Epithelial cell of proximal tubule (primary cell): Measurements from ENCODE around the gene AAK1. TPM values are rescaled to one million over a fixed set of nuclear protein-coding genes. Genes with fewer than 3 reads are reported as not detected.

Experiments
- DNase-seq: peaks from one replicate; pipeline ENCODE4 v3.0.0-alpha.2; 2011; ENCODE audit warnings: low read depth
- H3K4me3 ChIP-seq: 2 replicates; pipeline ENCODE4 v1.5.1; 2011; ENCODE audit warnings: low read depth, mild to moderate bottlenecking, low read length
- total RNA-seq: library from RNA; depleted of rRNA; stranded (reverse); fragments of >200 nt; gene quantifications from 2 replicates; pipeline ENCODE4 v1.2.3, GENCODE V29; 2015
- TF ChIP-seq, protein P1 (sequence below): conservative IDR thresholded peaks from 2 replicates; pipeline ENCODE4 v1.5.1; 2012; ENCODE audit warnings: low read depth, mild to moderate bottlenecking, low read length

AAK1 gene
- total RNA-seq, 1 donor from 2014 or later: 32.2 TPM

DNA sequence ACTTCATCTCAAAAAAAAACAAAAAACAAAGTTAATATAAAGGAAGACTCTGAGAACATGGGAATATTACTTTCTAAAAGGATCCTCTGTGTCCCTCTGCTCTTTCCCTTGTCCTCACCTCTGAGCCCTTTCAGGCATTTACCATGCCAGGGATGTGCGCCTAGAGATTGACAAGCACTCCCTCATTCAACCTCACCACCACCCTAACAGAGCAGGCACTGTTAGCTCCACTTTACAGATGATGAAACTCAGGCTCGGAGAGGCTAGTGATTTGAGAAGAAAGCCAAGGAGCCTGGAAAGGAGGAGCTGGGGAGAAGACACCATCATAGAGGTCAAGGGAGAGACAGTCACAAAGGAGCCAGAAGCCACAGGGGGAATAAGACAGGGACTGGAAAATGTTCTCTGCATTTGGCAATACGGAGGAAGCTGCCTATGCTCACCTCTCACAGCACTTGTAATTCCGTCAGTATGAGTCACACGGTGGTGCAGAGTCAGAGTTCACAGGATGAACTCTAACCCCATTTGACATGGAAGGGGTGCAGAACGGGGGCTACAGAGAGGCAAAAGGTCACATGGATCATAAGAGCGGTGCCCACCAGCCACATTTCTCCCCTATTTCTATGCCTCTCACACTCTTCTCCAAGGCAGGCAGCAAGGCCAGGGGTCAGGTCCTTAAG is 104.5 kb downstream of the AAK1 start:
- DNase-seq: no peak
- no peak overlapping the region for H3K4me3 ChIP-seq

GRCh38 chr2:69538249-69538648 is 105.3 kb downstream of the AAK1 start:
- TF ChIP-seq, protein P1, sequence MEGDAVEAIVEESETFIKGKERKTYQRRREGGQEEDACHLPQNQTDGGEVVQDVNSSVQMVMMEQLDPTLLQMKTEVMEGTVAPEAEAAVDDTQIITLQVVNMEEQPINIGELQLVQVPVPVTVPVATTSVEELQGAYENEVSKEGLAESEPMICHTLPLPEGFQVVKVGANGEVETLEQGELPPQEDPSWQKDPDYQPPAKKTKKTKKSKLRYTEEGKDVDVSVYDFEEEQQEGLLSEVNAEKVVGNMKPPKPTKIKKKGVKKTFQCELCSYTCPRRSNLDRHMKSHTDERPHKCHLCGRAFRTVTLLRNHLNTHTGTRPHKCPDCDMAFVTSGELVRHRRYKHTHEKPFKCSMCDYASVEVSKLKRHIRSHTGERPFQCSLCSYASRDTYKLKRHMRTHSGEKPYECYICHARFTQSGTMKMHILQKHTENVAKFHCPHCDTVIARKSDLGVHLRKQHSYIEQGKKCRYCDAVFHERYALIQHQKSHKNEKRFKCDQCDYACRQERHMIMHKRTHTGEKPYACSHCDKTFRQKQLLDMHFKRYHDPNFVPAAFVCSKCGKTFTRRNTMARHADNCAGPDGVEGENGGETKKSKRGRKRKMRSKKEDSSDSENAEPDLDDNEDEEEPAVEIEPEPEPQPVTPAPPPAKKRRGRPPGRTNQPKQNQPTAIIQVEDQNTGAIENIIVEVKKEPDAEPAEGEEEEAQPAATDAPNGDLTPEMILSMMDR: no peak
- DNase-seq: no peak
- H3K4me3 ChIP-seq: no peak overlapping the region

More for the DNA sequence above, 104.5 kb downstream of the AAK1 start:
- TF ChIP-seq, protein P1: no peak

- DNase-seq: no peak
- no peak overlapping the region for H3K4me3 ChIP-seq
- TF ChIP-seq, protein P1: no peak
Measured at GRCh38 chr2:69535817-69536241, 107.7 kb downstream of the AAK1 start.

DNA sequence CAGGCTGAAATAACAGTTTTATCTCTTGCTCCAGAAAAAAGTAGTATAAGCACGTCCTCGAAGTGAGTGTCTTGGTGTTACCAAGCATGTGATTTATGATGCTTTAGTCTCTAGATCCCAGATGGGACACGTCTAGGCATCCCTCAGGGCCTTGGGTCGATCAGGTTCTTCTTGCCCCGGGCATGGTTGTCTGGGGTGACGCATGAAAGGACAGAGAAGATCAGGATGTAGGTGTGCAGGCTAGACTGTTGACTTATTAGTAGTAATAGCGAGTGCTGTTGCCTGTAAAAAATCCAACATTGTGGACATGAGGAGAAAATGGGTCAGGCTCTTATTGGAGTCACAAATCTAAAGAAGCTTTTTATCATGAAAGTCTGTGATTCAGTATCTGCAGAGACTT is 112.4 kb downstream of the AAK1 start:
- TF ChIP-seq, protein P1: no peak
- DNase-seq: no peak
- no peak overlapping the region for H3K4me3 ChIP-seq

- TF ChIP-seq, protein P1: no peak
- no peak overlapping the region for H3K4me3 ChIP-seq
- no peak for DNase-seq
Measured at GRCh38 chr2:69529480-69529879, 114.1 kb downstream of the AAK1 start.

GRCh38 chr2:69525261-69525660 is 118.3 kb downstream of the AAK1 start:
- DNase-seq: no peak
- TF ChIP-seq, protein P1: no peak
- H3K4me3 ChIP-seq: no peak overlapping the region

GRCh38 chr2:69524799-69525198 is 118.7 kb downstream of the AAK1 start:
- DNase-seq: no peak
- no peak overlapping the region for H3K4me3 ChIP-seq
- TF ChIP-seq, protein P1: no peak
